Measurements from ENCODE around the gene PFKFB4.

DNA sequence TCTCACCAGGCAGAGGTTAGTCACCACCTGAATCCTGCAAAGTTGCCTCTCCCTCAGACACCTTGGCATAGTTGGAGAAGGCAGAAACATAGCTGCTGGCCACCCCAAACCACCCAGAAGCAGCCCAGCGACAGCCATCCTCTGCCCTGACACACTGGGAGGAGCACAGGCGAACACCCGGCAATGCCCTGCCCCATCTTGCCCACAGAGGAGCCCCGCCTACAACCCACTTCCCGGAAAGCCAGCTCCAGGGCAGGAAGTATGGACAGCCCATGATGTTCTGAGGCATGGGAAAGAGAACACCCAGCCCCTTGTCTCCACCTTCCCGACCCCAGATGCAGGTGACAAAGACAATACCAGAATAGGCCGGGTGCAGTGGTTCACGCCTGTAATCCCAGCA, 40.0 kb downstream of the PFKFB4 start:
- TF ChIP-seq, protein P1, sequence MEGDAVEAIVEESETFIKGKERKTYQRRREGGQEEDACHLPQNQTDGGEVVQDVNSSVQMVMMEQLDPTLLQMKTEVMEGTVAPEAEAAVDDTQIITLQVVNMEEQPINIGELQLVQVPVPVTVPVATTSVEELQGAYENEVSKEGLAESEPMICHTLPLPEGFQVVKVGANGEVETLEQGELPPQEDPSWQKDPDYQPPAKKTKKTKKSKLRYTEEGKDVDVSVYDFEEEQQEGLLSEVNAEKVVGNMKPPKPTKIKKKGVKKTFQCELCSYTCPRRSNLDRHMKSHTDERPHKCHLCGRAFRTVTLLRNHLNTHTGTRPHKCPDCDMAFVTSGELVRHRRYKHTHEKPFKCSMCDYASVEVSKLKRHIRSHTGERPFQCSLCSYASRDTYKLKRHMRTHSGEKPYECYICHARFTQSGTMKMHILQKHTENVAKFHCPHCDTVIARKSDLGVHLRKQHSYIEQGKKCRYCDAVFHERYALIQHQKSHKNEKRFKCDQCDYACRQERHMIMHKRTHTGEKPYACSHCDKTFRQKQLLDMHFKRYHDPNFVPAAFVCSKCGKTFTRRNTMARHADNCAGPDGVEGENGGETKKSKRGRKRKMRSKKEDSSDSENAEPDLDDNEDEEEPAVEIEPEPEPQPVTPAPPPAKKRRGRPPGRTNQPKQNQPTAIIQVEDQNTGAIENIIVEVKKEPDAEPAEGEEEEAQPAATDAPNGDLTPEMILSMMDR (IDR thresholded peaks at IDR 0.05; ENCODE audit: poor library complexity), result no peak
- TF ChIP-seq EZH2 (IDR thresholded peaks at IDR 0.05; ENCODE audit: borderline replicate concordance), result no peak

Measured in hepatocyte (in vitro differentiated cells).